C4-2B (cell line): Measurements from ENCODE around the gene UFD1.

ENCODE experiments used
- CTCF ChIP-seq: fragments of 450-650 bp; conservative IDR thresholded peaks from 2 replicates; pipeline ENCODE4 v1.5.1; 2017; ENCODE audit warnings: mild to moderate bottlenecking
- ZFX ChIP-seq: fragments of 450-650 bp; IDR thresholded peaks from 2 replicates; pipeline ENCODE4 v1.6.1; 2017

GRCh38 chr22:19419086-19419463 is 59.9 kb downstream of the UFD1 start:
- TF ChIP-seq CTCF (no peak), ZFX (no peak)
